Stimulated activated naive CD8-positive, alpha-beta T cell treated with anti-CD3 and anti-CD28 coated beads, Interleukin-15, Interleukin-2, amounts not matched to agents 100 U/mL and 50 U/mL, for 24 hours (primary cell): Measurements from ENCODE around the gene LRP6.
"Not testable (repeated sequence)": the region's sequence is repeated elsewhere in the genome, so short reads cannot be mapped to it uniquely, and the experiment has no call there.

Experiments
- ATAC-seq: fragments of 150-1000 bp; cut with Tn5 transposase; one replicate; pipeline ENCODE4 v1.10.0; 2021
- DNase-seq: peaks from one replicate; pipeline ENCODE4 v3.0.0; 2021

The LRP6 gene

DNA sequence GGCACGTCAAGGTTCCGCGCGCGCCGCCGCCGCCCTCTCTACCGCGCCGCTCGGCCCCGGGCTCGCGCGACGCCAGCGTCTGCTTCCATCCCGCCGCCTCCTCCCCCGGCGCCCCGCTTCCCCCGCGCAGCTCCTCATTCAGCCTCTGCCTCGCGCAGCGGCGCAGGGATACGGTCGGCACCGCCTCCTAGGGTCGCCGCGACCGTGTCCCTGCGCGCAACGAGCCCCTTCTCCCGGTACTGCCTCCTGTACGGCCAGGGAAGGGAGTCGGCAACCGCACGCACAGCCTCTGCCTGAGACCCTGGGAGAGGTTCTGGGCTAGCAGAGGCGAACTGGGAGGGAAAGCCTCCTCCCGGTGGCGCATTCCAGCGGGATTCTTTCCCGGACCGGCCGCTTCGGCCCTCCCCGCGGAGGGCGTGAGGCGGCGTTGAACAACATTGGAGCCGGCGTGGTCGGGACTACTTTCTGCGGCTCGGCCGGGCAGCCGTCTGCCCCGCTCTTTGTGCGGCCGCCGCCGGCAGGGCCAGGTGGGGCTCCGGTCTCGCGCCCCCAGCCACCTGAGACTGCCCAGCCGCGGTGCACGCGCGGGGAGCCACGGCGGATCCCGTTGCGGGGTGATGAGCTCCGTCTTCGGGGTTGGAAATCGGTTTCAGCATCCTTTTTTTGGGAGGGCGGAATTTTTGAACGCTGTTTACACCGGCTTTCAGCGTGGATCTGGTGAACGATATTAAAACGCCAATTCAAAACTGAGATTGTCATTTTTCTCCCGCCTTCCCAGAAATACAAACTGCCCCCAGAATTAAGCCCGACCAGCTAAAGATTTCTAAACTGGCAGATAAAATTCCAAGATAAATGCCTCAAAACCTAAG lies at the start of gene LRP6:
Gene LRP6, minus strand, starts transcription at position 172 of the 869 bp plus-strand sequence. CDS start 309 bp downstream, outside the sequence.
- DNase-seq: peak; percentile 80
- ATAC-seq: peak; percentile 95

DNA sequence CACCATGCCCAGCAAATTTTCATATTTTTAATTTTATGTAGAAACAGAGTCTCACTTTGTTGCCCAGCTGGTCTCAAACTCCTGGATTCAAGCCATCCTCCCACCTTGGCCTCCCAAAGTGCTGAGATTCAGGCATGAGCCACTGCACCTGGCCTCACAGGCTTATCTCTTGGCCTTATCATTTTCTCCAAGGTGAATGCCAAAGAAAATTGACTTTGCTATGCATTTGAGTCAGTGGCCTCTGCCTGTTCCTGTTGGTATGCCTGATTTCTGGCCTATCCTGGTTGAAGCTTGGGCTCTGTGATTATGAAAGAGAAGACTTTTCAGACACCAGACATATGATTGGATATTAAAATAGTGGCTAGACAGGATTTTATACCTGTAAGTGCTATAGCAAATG lies 49.0 kb upstream of the LRP6 start:
- DNase-seq (no peak), ATAC-seq (no peak)

DNA sequence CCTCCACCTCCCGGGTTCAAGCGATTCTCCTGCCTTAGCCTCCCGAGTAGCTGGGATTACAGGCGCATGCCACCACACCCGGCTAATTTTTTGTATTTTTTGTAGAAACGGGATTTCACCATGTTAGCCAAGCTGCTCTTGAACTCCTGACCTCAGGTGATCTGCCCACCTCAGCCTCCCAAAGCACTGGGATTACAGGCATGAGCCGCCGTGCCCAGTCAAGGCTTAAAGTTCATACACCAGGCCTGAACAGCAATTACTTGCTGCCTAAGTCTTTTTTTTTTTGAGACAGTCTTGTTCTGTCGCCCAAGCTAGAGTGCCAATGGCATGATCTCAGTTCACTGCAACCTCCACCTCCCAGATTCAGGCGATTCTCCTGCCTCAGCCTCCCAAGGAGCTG lies 43.9 kb upstream of the LRP6 start:
- ATAC-seq, DNase-seq: not testable (repeated sequence)

DNA sequence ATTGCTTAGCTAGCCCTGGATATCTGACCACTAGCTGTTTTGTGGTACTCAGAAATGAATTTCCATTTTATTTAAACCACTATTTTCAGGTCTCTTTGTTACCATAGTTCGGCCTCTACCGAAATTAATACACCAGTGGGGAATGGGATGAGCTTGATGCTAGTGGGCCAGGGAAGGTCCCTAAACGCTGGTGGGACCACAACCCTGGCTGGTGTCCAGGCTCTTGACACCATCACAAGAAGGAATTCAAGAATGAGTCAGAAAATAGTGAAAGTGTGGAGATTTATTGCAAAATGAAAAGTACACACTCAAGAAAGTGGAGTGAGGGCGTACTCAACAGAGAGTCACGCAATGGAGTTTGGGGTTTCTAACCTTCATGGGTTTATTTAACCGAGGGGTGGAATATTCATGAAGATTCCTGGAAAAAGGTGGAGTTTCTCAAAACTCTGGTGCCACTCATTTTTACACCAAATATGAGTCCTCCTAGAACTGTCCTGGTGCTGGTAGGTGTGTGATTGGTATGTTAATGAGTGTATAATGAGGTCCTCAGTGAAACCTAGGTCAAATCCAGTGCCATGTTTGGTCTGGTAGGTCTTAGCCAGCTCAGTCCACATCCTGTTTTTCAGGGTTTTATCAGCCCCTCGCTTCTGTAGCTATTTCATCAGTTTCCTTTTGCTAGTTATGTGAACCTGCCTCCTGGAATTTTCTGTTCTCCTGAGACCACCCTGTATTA lies 38.9 kb upstream of the LRP6 start:
- no peak for DNase-seq
- ATAC-seq: no peak

DNA sequence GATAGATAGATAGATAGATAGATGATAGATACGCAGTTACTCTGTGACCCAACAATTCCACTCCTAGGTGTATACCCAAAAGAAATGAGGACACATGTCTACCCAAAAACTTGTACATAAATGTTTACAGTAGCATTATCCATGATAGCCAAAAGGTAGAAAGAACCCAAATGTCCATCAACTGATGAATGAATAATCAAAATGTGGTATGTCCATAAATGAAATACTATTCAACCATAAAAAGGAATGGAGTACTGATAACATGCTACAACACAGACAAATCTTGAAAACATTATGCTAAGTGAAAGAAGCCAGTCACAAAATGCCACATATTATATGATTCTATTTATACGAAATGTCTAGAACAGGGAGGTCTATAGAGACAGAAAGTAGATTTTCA lies 36.1 kb upstream of the LRP6 start:
- ATAC-seq (no peak), DNase-seq (no peak)

DNA sequence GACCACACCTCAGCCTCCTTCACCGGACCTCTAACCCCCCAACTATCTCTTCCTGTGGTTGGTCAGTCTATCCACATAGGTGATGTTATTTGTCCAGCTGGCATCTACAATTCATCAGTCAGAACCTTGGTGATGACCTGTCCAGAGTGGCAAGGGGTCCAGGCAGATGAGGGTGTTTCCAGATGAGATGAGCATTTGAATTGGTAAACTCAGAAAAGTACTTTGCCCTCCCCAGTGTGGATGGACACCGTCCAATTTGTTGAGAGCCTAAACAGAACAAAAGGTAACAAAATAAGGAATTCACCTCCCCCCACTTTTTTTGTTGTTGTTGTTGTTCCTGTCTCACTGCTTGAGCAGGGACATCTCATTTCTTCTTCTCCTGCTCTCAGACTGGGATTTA lies 34.3 kb upstream of the LRP6 start:
- DNase-seq (no peak), ATAC-seq (no peak)

DNA sequence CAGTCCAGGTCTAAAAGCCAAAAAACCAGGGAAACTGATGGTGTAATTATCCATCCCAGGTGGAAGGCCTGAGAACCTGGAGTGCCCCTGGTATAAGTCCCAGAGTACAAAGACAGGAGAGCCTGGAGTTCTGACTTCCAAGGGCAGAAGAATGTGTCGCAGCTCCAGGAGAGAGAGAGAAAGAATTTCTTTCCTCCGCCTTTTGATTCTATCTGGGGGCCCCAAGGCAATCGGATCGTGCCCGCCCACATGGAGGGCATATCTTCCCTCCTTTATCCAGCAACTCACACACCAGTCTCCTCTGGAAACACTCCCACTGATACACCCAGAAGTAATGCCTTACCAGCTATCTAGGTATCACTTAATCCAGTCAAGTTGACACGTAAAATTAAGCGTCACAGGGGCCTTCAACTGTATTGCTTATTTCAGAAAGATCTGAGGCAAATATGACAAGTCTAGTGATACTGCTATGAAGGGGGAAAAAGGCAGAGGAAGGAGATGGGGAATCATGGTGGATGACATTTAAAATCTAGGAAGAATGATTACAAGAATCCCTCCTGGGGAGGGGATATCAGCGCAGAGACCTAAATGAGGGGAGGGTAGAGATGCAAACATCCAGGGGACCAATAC lies 30.5 kb upstream of the LRP6 start:
- no peak for ATAC-seq

DNA sequence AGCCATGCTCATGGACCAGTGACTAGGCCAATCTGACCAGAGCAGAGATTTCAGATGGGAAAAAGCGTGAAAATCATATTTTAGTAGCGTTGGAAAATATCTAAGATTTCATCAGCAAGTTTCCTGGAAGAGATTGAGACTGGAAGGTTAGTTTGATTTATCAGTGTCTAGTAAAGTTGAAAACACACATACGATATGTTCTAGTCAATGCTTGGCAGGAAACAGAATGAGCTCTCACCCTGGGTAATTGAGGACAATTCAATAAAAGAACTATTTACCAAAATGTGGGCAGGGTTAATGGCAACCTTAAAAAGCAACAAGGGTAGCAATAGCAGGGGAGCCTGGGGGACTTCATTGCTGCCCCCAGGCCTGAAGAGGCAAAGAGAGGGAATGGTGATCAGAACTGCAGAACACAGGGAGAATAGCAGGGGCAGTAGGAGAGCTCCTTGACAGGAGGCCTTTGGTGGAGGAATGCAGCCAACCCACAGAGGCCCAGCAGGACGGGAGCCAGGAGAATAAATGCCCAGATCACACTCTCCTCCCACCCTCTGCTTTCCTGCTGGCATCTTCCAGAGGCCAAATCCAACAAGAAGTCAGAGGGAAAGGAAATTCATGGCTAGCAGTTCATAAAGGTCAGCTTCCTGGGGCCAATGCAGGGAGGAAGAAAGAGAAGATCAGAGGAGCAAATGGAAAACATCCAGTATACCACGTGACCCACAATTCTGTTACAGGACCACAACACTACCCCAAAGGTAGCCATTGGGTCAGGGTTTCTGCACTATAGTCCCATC lies 27.6 kb upstream of the LRP6 start:
- no peak for ATAC-seq
- no peak for DNase-seq

More for the DNA sequence above, 30.5 kb upstream of the LRP6 start:
- DNase-seq: no peak

DNA sequence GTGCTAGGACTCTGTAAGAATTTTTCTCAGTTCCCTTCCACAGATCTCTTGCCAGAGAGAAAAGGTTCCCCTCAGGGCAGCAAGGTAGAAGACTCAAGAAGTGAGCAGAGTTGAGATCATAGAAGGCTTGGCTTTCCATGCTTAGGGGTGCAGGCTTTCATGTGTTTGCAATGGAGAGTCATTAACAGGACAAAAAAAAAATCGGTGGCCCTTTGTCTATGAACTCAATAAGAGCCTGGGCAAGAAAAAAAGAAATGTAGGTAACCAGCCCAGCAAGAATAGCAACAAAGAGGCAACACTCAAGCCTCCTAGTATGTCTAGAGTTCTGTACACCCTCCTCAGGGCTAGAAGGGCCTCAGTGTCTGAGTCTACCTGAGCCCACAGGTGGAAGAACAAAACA lies 23.4 kb upstream of the LRP6 start:
- DNase-seq: no peak

DNA sequence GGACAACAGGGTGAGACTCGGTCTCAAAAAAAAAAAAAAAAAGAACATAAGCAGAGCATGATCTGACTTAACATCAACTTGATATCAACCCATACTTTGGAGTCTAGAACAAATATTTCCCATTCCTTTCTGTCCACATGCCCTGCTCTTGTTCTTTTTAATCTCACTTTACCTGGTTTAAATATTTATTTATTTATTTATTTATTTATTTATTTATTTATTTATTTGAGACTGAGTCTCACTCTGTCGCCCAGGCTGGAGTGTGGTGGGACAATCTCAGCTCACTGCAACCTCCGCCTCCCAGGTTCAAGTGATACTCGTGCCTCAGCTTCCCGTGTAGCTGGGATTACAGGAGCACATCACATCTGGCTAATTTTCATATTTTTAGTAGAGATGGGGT lies 19.6 kb upstream of the LRP6 start:
- DNase-seq (no peak), ATAC-seq (no peak)

More for the DNA sequence above, 23.4 kb upstream of the LRP6 start:
- ATAC-seq: no peak

DNA sequence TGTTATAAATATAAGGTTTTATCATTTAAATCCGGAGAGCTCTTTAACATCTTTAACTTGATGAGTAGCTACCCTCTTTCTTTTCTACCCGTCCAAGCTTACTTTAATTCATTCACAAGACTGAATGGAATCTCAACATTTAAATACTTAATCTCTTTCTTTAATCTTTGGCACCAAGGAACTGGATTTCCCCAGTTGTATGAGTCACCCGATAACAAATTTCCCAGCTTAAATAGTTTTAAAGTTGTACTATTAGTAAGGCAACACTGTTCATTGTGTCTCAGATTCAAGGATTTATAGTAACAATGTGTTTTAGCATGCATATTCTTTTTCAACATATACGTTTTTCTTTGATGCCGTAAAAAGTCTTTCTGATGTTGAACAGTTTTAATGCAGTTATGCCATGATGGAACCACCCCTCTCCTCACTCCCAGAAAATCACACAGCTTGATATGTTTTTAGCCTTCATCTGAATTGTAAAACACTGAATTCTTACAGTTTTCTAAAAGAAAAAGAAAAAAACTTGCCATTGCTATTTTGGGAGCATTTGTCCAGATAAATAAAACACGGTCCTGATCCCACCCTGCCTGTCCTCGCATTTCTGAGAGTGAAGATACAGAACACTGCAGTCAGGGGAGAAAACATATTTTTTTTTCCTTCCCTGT lies 16.0 kb upstream of the LRP6 start:
- ATAC-seq (no peak), DNase-seq (no peak)

DNA sequence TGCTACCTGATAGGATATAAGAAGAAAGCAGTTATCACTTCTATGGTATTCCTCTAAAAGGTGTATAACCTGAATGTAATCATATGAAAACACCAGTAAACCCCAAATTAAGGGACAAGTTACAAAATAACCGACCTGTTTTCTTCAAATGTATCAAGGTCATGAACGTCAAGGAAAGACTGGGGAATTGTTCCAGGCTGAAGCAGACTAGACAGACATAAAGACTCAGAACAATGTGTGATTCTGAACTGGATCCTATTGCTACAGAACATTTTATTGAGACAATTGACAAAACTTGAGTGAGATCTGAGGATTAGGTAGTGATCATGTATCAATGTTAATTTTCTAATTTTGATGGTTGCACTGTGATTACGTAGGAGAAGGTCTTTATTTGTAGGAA lies 15.4 kb upstream of the LRP6 start:
- no peak for ATAC-seq
- DNase-seq: no peak

DNA sequence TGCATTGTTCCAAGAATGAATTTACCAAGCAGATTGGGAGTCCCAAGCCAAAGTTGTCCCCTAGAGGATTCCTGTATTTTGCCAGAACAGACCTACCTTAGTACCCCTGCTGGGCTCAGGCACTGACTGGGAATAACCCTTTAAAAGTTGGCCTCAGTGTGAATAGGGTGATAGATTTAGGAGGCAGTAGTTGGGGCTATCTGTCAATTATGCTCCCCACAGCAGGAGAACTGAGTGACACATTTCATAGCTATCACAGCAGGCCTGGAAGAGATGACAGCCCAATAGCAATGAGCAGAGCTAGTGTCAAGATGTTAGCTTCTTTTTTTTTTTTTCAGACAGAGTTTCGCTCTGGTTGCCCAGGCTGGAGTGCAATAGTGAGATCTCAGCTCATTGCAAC lies 14.3 kb upstream of the LRP6 start:
- DNase-seq: no peak
- no peak for ATAC-seq

DNA sequence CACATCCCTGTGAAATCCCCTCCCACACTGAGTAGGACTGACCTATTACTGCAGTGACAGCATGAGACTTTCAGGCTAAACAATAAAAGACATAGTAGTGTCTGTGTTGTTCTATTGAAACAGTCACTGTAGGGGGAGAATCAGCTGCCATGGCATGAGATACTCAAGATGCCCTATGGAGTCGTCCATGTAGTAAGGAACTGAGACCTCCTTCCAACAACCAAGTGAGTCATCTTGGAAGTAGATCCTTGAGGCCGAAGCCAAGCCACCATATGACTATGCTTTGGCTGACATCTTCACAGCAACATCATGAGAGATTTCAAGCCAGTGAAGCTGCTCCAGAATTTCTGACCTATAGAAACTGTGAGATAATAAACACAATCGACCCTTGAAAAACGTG lies 12.1 kb upstream of the LRP6 start:
- no peak for ATAC-seq
- no peak for DNase-seq

DNA sequence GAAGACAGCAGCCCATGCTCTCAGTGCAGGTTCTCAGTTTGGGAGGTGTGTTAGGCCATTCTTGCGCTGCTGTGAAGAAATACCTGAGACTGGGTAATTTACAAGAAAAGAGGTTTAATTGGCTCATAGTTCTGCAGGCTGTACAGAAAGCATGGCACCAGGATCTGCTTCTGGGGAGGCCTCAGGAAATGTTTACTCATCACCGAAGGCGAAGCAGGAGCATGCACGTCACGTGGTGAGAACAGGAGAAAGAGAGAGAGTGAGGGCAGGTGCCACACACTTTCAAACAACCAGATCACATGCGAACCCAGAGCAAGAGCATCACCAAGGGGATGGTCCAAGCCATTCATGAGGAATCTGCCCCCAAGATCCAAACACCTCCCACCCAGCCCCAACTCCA lies 9.0 kb upstream of the LRP6 start:
- no peak for DNase-seq
- ATAC-seq: no peak

DNA sequence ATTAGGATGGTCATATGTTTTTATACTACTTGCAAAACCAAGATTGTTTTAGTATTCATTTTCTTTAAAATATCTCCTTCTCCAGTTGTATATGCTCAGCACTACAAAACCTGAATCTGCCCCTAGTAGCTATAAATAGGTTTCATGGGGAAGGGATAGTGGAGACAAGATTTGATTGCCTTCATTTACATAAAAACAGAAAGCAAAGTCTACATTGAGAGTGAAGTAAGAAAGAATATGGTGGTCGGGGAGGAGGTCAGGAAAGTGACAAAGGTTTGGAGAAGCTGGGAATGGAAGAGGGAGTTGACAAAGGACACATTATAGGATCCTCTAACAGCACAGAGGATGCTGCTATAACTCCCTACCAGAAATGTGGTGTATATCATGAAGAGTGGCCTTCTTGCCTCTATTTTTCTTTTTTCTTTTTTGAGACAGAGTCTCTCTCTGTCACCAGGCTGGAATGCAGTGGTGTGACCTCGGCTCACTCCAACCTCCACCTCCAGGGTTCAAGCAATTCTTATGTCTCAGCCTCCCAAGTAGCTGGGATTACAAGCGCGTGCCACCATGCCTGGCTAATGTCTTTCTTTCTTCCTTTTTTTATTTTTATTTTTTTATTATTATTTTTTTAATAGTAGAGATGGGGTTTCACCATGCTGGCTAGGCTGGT lies 6.6 kb upstream of the LRP6 start:
- ATAC-seq (no peak), DNase-seq (no peak)

DNA sequence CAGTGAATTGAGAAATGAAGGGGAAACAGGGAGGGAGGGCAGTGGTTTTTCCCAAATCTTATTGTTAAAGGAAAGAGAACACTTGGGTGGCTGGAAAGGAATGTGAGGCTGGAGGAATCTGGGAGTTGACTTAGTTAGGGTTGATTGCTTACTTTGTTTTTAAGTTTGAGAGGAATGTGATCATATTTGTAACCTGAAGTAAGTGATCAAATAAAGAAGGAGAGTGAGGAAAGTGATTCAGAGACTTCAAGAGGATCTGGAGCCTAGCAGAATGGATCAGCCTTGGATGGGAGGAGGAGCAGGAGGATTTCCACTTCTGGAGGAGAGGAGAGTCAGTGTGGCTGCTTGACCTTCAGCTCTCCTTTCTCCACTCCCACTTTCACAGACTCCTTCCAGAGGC lies 6.0 kb upstream of the LRP6 start:
- DNase-seq (no peak), ATAC-seq (no peak)

DNA sequence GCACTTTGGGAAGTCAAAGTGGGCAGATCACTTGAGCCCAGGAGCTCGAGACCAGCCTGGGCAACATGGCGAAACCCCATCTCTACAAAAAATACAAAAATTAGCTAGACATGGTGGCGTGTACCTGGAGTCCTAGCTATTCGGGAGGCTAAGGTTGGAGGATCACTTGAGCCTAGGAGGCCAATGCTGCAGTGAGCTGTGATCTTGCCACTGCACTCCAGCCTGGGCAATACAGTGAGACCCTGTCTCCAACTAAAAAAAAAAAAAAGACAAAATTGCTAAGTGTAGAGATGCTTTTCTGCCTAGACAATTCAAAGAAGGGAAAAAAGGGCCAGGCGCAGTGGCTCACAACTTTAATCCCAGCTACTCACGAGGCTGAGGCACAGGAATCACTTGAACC lies 3.4 kb upstream of the LRP6 start:
- DNase-seq (no peak), ATAC-seq (no peak)

DNA sequence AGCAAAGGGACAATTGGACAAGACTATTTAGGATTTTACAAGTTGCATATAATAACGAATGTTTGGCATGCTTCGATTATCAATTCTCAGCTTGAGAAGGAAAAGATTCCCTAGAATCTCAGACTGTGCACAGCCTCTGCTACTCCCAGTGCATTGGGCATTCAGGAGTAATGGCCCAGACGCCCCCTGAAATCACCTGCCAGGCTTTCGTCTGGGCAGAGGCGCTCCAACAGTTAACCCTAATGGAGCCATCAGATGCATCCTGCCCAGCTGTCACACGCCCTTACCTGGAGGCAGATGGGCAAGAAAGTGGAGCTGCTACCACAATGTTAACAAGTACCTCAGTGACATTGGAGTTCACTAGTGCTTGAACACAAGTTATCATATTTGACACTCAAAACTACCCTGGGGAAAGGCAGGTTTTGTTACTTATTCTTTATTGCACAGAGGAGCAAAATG lies 927 bp upstream of the LRP6 start:
- ATAC-seq (no peak), DNase-seq (no peak)

DNA sequence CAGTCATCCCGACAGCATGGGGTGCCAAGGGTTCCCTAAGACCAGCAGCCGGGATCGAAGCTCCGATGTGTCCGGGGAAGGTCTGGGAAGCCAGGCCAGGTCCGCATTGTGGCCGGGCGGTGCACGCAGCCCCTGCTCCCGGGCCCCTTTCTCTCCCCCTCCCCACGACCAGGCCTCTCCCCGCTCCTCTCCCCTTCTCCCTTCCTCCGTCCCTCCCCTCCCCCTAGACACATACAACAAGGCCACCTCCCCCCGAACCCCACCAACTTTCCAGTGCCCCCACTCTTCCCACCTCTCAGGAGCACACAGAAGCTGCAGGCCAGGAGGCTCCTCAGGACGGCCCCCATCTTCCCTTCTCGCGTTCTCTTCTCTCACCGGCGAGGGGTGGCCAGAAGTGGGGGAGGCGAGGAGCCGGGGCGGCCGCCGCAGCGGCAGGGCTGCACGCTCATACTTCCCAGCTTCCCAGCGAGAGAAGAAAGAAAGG lies 413 bp downstream of the LRP6 start:
- ATAC-seq (no peak), DNase-seq (no peak)
